ENCODE measurements around the gene NCAPG2. TPM values are rescaled to one million over a fixed set of nuclear protein-coding genes. Genes with fewer than 3 reads are reported as not detected.
A peak's percentile ranks its signal among the peaks of the same experiment; 100 is the strongest.

NCAPG2 gene
- total RNA-seq, 6 experiments from 2014 or later: 2.7 to 4.8 (median 4.2) TPM

- Histone ChIP-seq H3K9me3 (no peaks in the 10 kb centered on the region), H3K4me1 (peaks cover 0 to 5% (median 0%) of the 10 kb centered on the region in 4 donors), H3K4me3 (no peak overlapping the region), H3K27me3 (peaks cover 0 to 14% of the 10 kb centered on the region in 2 donors), H3K36me3 (no peaks in the 10 kb centered on the region), H3K27ac (no peak overlapping the region)
- 61% methylated on average over 4 of the region's 12 CpGs for WGBS (ENCODE audit: insufficient coverage, low coverage, low lambda C conversion rate, missing lambda C conversion rate)
- intact Hi-C loops (cut with DNase I): no loop called here
- TF ChIP-seq CTCF (IDR thresholded peaks at IDR 0.05) (no peak), POLR2A (IDR thresholded peaks at IDR 0.05) (no peak)
- no peak for DNase-seq
- no peak for ATAC-seq
Measured at GRCh38 chr7:158590181-158590530, 114.4 kb downstream of the NCAPG2 start.

GRCh38 chr7:158589653-158590052 lies 115.0 kb downstream of the NCAPG2 start:
- peaks cover 0 to 5% (median 0%) of the 10 kb centered on the region in 4 donors for H3K4me1 ChIP-seq
- ATAC-seq: no peak
- TF ChIP-seq POLR2A (IDR thresholded peaks at IDR 0.05) (no peak), CTCF (IDR thresholded peaks at IDR 0.05) (no peak)
- WGBS (ENCODE audit: insufficient coverage, low coverage, low lambda C conversion rate, missing lambda C conversion rate): 64% methylated on average over 1 of the region's 1 CpG
- H3K36me3 ChIP-seq: no peaks in the 10 kb centered on the region
- intact Hi-C loops (cut with DNase I): no loop called here
- no peak overlapping the region for H3K4me3 ChIP-seq
- DNase-seq: no peak
- no peaks in the 10 kb centered on the region for H3K9me3 ChIP-seq
- H3K27me3 ChIP-seq: peaks cover 0 to 14% of the 10 kb centered on the region in 2 donors
- H3K27ac ChIP-seq: no peak overlapping the region

- 49% methylated on average over 11 of the region's 16 CpGs for WGBS (ENCODE audit: insufficient coverage, low coverage, low lambda C conversion rate, missing lambda C conversion rate)
- Histone ChIP-seq H3K4me3 (no peak overlapping the region), H3K27me3 (peaks cover 0 to 14% of the 10 kb centered on the region in 2 donors), H3K4me1 (peaks cover 0 to 5% (median 0%) of the 10 kb centered on the region in 4 donors), H3K36me3 (no peaks in the 10 kb centered on the region), H3K27ac (no peak overlapping the region), H3K9me3 (no peaks in the 10 kb centered on the region)
- TF ChIP-seq POLR2A (IDR thresholded peaks at IDR 0.05) (no peak), CTCF (IDR thresholded peaks at IDR 0.05) (no peak)
- intact Hi-C loops (cut with DNase I): no loop called here
- no peak for ATAC-seq
- DNase-seq: no peak
Measured at GRCh38 chr7:158588878-158589442, 115.6 kb downstream of the NCAPG2 start.

GRCh38 chr7:158588085-158588877 lies 116.3 kb downstream of the NCAPG2 start:
- DNase-seq (no peak), ATAC-seq (no peak)
- H3K27me3 ChIP-seq: peaks cover 0 to 14% of the 10 kb centered on the region in 2 donors

More at GRCh38 chr7:158588085-158588877, 116.3 kb downstream of the NCAPG2 start:
- intact Hi-C loops (cut with DNase I): no loop called here
- H3K4me3 ChIP-seq: peak overlapping the region in 1 of 3 donors; percentile 13
- TF ChIP-seq CTCF (IDR thresholded peaks at IDR 0.05): no peak
- H3K36me3 ChIP-seq: no peaks in the 10 kb centered on the region
- H3K4me1 ChIP-seq: peaks cover 0 to 5% (median 0%) of the 10 kb centered on the region in 4 donors
- WGBS (ENCODE audit: insufficient coverage, low coverage, low lambda C conversion rate, missing lambda C conversion rate): 48% methylated on average over 9 of the region's 63 CpGs
- no peaks in the 10 kb centered on the region for H3K9me3 ChIP-seq
- H3K27ac ChIP-seq: no peak overlapping the region
